ENCODE results near the gene COLGALT1. TPM values are rescaled to one million over a fixed set of nuclear protein-coding genes. Genes with fewer than 3 reads are reported as not detected.
A peak's percentile ranks its signal among the peaks of the same experiment; 100 is the strongest.

COLGALT1 gene
- total and polyA plus RNA-seq, 9 of the 15 experiments (the other 6 are each of a cell fraction or from before 2014, with no cell fraction given) = 4.9 to 119 (median 82.6) TPM

DNA sequence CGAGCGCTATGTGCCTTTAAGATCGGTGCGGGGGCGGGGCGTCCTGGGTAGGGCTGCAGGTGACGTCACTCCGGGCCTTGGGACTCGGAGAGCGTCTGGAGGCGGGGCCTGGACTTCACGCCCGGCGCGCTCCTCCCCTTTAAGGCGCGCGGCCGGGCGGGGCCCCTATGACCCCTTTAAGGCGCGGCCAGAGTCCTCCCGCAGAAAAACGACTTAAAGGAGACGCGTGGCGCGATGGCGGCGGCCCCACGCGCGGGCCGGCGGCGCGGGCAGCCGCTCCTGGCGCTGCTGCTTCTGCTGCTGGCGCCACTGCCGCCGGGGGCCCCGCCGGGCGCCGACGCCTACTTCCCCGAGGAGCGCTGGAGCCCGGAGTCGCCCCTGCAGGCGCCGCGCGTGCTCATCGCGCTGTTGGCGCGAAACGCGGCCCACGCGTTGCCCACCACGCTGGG lies at the start of gene COLGALT1 (continued):
- TF ChIP-seq GTF2E2 (tag; IDR thresholded peaks at IDR 0.05) (no peak), ZNF143 (CRISPR knock-in tag; IDR thresholded peaks at IDR 0.05) (no peak), MEF2D (tag; conservative IDR thresholded peaks at IDR 0.05; ENCODE audit: low read depth) (no peak), ZNF175 (CRISPR knock-in tag; IDR thresholded peaks at IDR 0.05; ENCODE audit: low read depth) (no peak), DMBX1 (CRISPR knock-in tag; IDR thresholded peaks at IDR 0.05; ENCODE audit: borderline replicate concordance) (0 out of 2 replicates have a peak, but pooled peaks have one; percentile 26), ARID1B (IDR thresholded peaks at IDR 0.05) (no peak), ILF3 (IDR thresholded peaks at IDR 0.05; ENCODE audit: borderline replicate concordance) (no peak), ATF7 (IDR thresholded peaks at IDR 0.05) (peak; percentile 99), RB1 (IDR thresholded peaks at IDR 0.05; ENCODE audit: low read depth) (peak; percentile 92), HNRNPK (IDR thresholded peaks at IDR 0.05; ENCODE audit: low read depth, low read length, poor library complexity, severe bottlenecking) (no peak), ZNF584 (CRISPR knock-in tag; IDR thresholded peaks at IDR 0.05; ENCODE audit: low read depth) (0 out of 2 replicates have a peak, but pooled peaks have one; percentile 29), CBX5 (IDR thresholded peaks at IDR 0.05; ENCODE audit: borderline replicate concordance, low read depth) (no peak)
- TF ChIP-seq, protein P1, sequence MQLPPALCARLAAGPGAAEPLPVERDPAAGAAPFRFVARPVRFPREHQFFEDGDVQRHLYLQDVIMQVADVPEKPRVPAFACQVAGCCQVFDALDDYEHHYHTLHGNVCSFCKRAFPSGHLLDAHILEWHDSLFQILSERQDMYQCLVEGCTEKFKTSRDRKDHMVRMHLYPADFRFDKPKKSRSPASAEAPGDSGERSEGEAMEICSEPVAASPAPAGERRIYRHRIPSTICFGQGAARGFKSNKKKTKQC (CRISPR knock-in tag; IDR thresholded peaks at IDR 0.05) = no peak
- TF ChIP-seq, protein P2, sequence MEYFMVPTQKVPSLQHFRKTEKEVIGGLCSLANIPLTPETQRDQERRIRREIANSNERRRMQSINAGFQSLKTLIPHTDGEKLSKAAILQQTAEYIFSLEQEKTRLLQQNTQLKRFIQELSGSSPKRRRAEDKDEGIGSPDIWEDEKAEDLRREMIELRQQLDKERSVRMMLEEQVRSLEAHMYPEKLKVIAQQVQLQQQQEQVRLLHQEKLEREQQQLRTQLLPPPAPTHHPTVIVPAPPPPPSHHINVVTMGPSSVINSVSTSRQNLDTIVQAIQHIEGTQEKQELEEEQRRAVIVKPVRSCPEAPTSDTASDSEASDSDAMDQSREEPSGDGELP (CRISPR knock-in tag; IDR thresholded peaks at IDR 0.05; ENCODE audit: borderline replicate concordance) = peak; percentile 32; the same call in 1 of the 2 replicates
- TF ChIP-seq, protein P3, sequence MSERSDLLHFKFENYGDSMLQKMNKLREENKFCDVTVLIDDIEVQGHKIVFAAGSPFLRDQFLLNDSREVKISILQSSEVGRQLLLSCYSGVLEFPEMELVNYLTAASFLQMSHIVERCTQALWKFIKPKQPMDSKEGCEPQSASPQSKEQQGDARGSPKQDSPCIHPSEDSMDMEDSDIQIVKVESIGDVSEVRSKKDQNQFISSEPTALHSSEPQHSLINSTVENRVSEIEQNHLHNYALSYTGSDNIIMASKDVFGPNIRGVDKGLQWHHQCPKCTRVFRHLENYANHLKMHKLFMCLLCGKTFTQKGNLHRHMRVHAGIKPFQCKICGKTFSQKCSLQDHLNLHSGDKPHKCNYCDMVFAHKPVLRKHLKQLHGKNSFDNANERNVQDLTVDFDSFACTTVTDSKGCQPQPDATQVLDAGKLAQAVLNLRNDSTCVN (CRISPR knock-in tag; IDR thresholded peaks at IDR 0.05) = no peak
- TF ChIP-seq, protein P4, sequence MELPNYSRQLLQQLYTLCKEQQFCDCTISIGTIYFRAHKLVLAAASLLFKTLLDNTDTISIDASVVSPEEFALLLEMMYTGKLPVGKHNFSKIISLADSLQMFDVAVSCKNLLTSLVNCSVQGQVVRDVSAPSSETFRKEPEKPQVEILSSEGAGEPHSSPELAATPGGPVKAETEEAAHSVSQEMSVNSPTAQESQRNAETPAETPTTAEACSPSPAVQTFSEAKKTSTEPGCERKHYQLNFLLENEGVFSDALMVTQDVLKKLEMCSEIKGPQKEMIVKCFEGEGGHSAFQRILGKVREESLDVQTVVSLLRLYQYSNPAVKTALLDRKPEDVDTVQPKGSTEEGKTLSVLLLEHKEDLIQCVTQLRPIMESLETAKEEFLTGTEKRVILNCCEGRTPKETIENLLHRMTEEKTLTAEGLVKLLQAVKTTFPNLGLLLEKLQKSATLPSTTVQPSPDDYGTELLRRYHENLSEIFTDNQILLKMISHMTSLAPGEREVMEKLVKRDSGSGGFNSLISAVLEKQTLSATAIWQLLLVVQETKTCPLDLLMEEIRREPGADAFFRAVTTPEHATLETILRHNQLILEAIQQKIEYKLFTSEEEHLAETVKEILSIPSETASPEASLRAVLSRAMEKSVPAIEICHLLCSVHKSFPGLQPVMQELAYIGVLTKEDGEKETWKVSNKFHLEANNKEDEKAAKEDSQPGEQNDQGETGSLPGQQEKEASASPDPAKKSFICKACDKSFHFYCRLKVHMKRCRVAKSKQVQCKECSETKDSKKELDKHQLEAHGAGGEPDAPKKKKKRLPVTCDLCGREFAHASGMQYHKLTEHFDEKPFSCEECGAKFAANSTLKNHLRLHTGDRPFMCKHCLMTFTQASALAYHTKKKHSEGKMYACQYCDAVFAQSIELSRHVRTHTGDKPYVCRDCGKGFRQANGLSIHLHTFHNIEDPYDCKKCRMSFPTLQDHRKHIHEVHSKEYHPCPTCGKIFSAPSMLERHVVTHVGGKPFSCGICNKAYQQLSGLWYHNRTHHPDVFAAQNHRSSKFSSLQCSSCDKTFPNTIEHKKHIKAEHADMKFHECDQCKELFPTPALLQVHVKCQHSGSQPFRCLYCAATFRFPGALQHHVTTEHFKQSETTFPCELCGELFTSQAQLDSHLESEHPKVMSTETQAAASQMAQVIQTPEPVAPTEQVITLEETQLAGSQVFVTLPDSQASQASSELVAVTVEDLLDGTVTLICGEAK (IDR thresholded peaks at IDR 0.05) = no peak; the same call in 1 of the 2 replicates
- TF ChIP-seq, protein P4 (CRISPR knock-in tag; IDR thresholded peaks at IDR 0.05) = no peak

Measured in K562 (cell line).